AG09309 (cell line): Measurements from ENCODE around the gene POGK.
"Not testable (repeated sequence)": the region's sequence is repeated elsewhere in the genome, so short reads cannot be mapped to it uniquely, and the experiment has no call there.

ENCODE experiments used
- DNase-seq: peaks from one replicate; pipeline ENCODE4 v3.0.0-alpha.2; 2010; ENCODE audit warnings: low read depth
- H3K4me3 ChIP-seq: 2 replicates; pipeline ENCODE4 v1.5.1; 2011; ENCODE audit warnings: mild to moderate bottlenecking, low read depth, low read length, moderate library complexity; ENCODE audit not compliant: control insufficient read depth
- TF ChIP-seq, protein P1 (sequence below): IDR thresholded peaks from 2 replicates; pipeline ENCODE4 v1.5.1; 2011; ENCODE audit warnings: mild to moderate bottlenecking, low read depth, low read length, inconsistent platforms; ENCODE audit not compliant: insufficient read depth, control insufficient read depth; ENCODE audit errors: missing control alignments

Gene POGK

DNA sequence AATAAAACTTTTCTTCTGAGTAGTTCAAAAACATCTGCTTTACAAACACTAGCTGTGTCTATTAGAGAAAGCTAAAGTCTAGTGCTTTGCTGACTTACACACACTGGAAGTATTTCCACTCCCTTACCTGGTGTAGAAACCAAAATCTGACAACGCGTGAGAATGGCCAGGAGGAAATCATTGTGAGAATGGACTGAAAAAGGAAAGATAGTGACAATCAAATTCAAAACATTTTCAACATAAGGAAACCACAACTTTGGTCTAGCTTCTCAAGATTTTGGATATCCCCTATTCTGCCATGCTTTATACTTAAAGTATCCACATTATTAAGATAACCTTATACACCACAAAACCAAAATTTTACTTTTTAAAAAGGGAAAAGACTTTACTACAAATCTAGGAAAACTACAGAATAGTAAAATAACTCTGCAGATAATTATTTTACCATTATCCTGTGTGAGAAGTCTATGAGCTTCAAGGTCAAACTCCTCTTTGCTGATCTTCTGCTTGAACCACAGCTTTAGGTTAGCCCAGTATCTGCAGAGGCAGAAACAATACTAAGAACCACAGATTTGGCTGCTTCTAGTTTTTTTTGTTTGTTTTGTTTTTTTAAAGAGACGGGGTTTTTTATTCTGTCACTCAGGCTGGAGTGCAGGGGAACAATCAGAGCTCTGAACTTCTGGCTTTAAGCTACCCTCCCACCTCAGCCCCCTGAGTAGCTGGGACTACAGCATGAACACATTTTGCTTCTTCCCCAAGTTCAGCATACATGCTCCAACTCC lies 30.2 kb downstream of the POGK start:
- no peak for DNase-seq
- TF ChIP-seq, protein P1, sequence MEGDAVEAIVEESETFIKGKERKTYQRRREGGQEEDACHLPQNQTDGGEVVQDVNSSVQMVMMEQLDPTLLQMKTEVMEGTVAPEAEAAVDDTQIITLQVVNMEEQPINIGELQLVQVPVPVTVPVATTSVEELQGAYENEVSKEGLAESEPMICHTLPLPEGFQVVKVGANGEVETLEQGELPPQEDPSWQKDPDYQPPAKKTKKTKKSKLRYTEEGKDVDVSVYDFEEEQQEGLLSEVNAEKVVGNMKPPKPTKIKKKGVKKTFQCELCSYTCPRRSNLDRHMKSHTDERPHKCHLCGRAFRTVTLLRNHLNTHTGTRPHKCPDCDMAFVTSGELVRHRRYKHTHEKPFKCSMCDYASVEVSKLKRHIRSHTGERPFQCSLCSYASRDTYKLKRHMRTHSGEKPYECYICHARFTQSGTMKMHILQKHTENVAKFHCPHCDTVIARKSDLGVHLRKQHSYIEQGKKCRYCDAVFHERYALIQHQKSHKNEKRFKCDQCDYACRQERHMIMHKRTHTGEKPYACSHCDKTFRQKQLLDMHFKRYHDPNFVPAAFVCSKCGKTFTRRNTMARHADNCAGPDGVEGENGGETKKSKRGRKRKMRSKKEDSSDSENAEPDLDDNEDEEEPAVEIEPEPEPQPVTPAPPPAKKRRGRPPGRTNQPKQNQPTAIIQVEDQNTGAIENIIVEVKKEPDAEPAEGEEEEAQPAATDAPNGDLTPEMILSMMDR: no peak
- H3K4me3 ChIP-seq: no peak overlapping the region

DNA sequence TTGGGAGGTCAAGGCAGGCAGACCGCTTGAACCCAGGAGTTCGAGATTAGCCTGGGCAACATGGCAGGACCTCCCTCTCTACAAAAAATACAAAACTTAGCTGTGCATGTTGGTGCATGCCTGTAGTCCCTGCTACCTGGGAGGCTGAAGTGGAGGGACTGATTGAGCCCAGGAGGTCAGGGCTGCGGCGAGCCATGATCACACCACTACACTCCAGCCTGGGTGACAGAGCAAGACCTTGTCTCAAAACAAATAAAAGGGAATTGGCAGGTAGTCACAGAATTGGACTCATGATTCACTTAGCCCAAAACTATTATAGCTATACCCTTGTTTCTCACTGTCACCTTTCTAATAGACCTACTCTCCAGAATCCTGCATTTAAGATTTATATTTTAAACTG lies 31.3 kb downstream of the POGK start:
- H3K4me3 ChIP-seq: no peak overlapping the region
- TF ChIP-seq, protein P1: no peak
- no peak for DNase-seq

DNA sequence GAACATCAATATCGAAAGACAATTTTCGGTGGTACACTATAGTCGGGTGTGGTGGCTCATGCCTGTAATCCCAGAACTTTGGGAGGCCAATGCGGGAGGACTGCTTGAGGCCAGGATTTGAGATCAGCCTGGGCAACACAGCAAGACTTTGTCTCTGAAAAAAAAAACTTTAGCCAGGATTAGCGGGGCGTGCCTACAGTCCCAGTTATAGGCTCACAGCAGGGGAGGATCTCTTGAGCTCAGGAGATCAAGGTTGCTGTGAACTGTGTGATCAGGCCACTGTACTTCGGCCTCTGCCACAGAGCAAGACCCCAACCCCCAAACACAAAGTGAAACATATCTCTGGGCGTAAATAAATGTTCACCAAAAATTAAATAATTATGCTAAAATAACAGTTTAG lies 35.2 kb downstream of the POGK start:
- H3K4me3 ChIP-seq: no peak overlapping the region
- TF ChIP-seq, protein P1: no peak
- DNase-seq: no peak

DNA sequence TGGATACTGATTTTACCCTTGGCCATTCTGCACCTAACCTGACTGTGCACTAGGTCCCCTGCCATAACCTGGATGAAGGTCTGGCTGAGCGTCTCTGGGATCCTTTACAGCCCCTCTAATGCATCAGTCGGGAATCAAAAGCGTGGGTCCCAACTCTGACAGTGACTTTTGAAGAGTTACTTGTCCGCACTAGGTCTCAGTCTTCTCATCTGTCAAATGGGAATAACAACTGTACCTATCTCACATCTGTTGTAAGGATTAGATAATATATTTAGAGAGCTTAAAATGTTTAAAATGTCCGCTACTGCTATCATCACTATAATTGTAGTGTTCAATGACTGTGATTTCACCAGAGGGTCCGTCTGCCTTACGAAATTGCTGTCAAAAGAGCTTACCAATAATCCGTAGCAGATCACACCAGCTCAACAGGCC lies 36.0 kb downstream of the POGK start:
- no peak for DNase-seq
- TF ChIP-seq, protein P1: no peak

DNA sequence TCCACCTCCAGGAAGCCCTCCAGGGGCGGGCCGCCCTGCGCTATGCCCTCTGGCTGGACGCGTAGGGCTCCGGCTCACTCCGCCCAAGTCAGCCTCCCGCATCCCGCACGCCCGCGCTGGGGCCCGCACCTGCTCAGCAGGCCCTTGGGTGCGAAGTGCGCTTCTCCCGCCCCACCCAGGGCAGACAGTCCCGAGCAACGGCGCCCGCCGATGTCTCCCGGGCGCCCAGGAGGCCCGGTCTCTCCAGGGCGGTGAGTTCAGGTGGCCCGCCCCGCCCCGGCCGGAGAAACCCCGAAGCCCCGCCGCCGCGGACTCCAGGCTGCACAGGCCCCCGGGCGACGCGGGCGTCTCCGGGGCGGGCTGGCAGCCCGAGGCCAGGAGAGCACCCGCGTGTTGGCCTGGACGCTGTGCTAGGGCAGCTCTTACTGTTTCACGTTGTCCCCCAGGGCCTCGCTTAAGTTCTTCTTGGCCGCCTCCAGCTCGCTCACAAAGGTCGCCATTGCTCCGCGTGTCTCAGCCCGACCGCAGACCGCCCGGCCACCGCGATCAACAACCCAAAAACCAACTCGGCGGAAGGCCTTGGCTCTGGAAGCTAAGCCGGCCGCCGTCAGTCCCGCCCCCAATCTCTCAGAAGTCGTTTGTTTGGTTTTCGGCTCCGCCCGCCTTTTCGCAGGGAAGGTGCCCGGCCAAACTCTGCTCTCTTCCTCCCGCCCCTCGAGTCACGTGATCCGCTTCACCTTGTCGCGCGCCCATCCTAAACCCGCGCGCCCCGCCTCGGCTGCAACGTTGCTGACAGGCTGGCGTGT lies 36.7 kb downstream of the POGK start, which contains the start of gene TADA1:
TSS of gene TADA1 (minus strand) at position 531 of the 806 bp plus-strand sequence. CDS start at position 500, 31 bp downstream.
- peak; percentile 88 for DNase-seq
- TF ChIP-seq, protein P1: no peak
- H3K4me3 ChIP-seq: peak within 1 kb of the TSS; percentile 44

More for the DNA sequence above, 36.0 kb downstream of the POGK start:
- peak overlapping the region; percentile 44 for H3K4me3 ChIP-seq

DNA sequence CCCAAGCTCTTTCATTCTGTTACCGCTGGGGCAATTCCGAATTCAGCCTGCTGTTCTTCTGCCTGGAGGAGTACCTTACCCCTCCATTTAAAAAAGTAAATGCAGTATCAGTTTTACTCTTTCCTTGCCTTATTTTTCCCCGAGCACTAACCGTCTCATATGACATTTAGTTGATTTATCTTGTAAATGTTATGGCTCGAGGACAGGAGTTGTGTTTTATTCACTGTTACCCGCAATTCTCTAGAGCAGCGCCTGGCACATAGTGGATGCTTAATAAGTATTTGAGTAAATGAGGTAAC lies 37.2 kb downstream of the POGK start:
- H3K4me3 ChIP-seq: peak overlapping the region; percentile 44
- TF ChIP-seq, protein P1: no peak

DNA sequence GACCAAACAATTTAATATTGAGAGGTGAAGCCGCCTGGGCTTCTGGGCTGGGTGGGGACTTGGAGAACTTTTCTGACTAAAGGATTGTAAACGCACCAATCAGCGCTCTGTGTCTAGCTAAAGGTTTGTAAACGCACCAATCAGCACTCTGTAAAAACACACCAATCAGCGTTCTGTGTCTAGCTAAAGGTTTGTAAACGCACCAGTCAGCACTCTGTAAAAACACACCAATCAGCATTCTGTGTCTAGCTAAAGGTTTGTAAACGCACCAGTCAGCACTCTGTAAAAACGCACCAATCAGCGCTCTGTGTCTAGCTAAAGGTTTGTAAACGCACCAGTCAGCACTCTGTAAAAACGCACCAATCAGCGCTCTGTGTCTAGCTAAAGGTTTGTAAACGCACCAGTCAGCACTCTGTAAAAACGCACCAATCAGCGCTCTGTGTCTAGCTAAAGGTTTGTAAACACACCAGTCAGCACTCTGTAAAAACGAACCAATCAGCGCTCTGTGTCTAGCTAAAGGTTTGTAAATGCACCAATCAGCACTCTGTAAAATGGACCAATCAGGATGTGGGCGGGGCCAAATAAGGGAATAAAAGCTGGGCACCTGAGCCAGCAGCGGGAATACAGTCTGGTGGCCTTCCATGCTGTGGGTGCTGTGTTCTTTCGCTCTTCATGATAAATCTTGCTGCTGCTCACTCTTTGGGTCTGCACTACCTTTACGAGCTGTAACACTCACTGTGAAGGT lies 39.1 kb downstream of the POGK start:
- not testable (repeated sequence) for H3K4me3 ChIP-seq, DNase-seq

More for the DNA sequence above, 37.2 kb downstream of the POGK start:
- no peak for DNase-seq
